Cerebellar nuclear complex (tissue), 1 donor: Measurements from ENCODE around the gene MIEF2.

Source experiments
- DNase-seq, 2 experiments: peaks; one replicate each; lab custom pipeline; 2025; lab: John Stamatoyannopoulos, UW

The MIEF2 gene

GRCh38 chr17:18256351-18256750, 4.1 kb upstream of the MIEF2 start:
- DNase-seq, result no peak

- DNase-seq, result no peak
Measured at GRCh38 chr17:18256776-18257175, 3.7 kb upstream of the MIEF2 start.

- DNase-seq, result no peak
Measured at GRCh38 chr17:18257268-18257981, 3.0 kb upstream of the MIEF2 start.

DNA sequence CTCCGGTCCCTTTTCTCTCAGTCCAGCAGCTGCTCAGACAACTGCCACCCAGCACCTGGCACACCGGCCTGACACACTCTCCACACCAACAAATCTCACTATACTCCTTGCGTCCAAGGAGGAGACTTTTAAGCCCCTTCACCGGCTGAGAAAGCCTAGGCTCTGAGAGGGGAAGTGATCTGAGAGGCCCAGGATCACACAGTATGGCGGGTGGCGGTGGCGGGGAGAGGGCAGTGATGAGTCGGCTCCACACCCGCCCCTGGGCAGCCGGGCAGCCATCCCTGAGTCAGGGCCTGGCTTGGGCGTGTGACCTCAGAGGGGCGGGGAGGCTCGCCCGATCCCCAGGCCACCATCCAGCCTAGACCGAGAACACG, 2.5 kb upstream of the MIEF2 start:
- no peak for DNase-seq

DNA sequence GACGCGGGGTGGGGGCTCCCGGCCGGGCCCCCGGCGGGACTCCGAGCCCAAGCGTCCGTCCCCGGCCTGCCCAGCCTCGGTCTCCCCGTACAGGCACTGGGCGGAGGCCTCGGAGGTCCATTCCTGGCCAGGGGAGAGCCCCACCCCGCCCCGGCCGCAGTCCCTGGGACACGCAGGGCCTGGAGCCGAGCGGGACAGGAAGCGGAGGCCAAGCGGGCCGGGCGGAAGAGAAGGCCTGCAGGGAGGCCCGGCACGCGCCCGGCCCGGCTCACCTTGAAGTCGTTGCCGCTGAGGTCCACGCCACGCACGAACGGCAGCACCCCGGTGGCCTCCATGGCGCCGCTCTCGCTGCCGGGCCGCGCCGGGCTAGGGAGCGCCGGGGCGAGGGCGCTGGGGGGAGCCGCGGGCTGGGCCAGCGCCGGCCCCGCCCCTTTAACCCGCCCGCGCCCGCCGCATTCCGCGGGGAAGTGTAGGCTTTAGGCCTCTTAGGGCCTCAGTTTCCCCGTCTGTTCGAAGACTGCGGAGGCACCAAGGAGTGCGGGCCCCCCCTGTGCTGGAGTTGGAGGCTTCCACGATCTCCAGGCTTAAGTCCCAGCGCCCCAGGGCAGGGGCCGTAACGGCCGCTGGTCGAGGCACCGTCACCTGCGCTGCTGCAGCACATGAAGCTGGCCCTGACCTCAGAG, 2.0 kb upstream of the MIEF2 start, which contains the start of gene FLII:
Gene FLII (minus strand): TSS at position 383 of the 683 bp plus-strand sequence. CDS start 48 bp downstream, at position 335.
- DNase-seq, result no peak

DNA sequence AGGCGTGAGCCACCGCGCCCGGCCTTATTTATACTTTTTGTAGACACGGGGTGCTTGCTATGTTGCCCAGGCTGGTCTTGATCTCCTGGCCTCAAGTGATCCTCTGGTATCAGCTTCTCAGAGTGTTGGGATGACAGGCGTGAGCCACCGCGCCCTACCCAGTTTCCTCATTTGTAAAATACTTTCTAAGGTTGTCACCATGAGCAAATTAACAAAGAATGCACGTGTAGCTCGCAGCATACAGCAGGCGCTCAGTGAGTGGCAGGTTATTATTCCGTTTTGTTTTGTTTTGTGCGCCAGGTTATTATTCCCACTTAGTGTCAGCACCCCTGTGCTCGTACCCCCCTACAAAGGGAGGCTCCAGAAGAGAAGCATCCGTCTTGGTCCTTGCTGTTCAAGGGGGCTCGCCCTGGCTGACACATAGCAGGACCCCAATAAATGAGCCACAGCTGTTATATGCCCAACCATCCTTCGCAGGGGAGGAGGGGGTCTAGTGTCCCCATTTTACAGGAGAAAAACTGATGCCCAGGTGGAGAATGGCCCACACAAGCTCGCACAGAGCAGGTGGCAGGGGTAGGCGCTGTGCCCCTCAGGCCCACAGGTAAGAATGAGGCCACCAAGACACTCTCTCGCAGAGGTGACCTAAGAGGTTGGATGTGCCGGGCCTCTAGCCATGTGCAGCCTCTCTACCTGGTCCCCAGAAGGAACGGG, 686 bp upstream of the MIEF2 start:
- DNase-seq, result no peak

DNA sequence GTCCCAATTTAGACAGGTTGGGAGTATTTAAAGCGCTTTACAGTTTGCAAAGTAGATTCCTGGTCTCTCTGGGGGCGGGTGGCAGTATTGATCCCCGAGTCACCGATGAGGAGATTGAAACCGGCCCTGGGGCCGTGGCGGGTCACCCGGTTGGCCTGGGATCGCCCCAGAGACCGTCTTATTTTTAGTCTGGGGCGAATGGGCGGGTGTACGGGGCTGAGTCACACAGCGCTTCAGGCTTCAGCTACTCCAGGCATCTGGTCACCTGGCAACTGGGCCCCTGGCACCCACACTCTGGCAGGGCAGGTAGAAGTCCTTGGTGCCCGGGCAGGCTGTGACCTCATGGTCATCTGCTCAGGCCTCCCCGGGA, 669 bp downstream of the MIEF2 start:
- DNase-seq, result no peak

GRCh38 chr17:18261659-18262058, 1.2 kb downstream of the MIEF2 start:
- DNase-seq, result no peak

DNA sequence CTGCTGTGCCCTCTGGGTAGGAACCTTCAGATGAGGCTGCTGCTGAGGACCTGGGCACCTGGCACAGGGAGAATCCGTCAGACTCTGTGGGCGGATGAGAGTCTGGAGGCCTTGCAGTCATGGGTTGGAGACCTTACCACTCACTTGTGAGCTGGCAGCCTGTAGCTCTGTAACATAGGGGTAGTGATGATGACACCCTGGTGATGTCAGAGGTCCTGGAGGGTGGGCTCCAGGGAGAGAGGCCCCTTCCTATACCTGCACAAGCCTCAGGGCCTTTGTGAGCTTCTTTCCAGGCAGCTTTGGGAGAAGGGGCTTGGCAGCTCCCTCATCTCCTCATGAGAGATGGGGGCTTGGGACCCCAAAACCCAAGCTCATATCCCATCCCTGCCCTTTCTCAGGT, 1.6 kb downstream of the MIEF2 start:
- no peak for DNase-seq

DNA sequence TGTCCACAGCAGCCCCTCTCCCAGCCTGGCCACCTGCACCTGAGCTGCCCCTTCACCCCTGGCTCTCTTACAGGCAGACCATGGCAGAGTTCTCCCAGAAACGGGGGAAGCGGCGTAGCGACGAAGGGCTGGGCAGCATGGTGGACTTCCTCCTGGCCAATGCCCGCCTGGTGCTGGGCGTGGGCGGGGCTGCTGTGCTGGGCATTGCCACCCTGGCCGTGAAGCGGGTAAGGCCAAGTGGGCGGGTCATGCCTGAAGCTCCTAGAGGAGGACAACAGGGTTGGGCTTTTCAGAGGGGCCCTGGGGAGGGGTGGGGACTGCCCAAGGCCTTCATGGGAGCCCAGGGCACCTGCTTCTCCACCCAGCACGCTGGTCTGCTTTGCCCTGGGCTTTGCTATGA, 2.2 kb downstream of the MIEF2 start:
- DNase-seq, result no peak

DNA sequence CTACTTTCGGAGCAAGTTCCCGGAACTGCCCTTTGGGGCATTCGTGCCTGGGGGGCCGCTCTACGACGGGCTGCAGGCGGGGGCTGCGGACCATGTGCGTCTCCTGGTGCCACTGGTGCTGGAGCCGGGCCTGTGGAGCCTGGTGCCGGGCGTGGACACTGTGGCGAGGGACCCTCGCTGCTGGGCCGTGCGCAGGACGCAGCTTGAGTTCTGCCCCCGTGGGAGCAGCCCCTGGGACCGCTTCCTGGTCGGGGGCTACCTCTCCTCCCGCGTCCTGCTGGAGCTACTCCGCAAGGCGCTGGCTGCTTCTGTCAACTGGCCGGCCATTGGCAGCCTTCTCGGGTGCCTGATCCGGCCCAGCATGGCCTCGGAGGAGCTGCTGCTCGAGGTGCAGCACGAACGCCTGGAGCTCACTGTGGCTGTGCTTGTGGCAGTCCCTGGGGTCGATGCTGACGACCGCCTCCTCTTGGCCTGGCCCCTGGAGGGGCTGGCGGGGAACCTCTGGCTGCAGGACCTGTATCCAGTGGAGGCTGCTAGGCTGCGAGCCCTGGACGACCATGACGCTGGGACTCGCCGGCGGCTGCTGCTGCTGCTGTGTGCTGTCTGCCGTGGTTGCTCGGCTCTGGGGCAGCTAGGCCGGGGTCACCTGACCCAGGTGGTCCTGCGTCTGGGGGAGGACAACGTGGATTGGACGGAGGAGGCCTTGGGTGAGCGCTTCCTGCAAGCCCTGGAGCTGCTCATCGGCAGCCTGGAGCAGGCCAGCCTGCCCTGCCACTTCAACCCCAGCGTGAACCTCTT, 3.6 kb downstream of the MIEF2 start:
- no peak for DNase-seq

- no peak for DNase-seq
Measured at GRCh38 chr17:18267366-18267765, 6.9 kb downstream of the MIEF2 start.

- no peak for DNase-seq
Measured at GRCh38 chr17:18267927-18268711, 7.7 kb downstream of the MIEF2 start.

DNA sequence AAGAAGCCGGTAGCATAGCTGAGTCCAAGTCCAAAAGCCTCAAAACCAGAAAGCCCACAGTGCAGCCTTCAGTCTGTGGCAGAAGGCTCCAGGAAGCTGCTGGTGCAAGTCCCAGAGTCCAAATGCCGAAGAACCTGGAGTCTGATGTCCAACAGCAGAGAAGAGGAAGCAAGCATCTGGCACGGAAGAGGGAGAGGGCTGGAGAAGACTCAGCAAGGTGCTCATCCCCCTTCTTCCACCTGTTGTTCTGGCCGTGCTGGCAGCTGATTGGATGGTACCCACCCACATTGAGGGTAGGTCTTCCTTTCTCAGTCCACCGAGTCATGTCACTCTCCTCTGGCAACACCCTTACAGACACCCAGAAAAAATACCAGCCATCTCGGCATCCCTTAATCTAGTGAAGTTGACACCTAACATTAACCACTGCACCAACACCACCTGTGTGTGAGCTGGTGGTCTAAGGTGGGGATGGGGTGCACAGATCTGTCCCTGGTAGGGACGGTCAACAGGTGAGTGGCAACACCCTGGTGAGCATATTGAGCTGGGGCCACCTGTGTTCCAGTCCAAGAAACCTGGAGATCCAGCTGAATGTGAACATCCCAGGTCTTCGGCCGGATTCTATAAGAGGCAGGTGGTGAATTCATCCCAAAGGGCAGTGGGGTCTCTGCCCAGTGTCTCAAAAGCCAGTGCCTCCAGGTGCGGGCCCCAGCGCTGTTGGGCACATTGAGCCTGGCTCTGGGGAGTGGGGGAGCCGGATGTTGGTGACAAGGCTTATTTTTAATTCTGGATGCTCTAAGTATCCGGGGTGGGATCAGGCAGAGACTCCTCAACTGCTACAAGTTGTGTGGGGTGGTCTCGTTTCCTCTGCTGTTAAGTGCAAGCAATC, 9.8 kb downstream of the MIEF2 start:
- DNase-seq, result no peak

DNA sequence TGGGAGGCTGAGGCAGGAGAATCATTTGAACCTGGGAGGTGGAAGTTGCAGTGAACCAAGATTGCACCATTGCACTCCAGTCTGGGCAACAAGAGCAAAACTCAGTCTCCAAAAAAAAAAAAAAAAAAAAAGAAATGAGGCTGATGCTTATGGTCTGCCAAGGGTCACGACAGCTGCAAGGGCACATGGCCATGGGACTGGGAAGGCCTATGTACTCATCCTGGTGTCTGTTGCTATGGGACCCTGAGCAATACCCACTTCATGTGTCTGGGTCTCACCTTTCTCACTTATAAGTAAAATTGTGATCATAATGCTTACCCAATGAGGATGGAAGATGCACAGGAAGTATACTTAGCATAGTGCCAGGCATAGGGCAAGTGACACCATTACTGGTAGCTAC, 16.6 kb downstream of the MIEF2 start:
- DNase-seq, result no peak

DNA sequence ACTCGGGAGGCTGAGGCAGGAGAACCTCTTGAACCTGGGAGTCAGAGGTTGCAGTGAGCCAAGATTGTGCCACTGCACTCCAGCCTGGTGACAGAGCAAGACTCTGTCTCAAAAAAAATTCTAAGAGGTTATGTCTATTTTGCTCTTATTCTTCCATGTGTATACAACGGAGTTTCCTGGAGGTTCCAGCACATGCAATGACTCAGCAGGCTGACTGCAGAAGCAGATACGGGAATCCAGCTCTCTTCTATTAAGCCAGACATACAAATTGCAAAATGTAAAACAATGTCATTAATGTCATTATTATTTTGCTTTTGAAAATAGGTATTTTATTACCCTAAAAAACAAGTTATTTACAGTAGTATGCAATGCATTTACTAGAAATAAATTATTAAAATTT, 18.4 kb downstream of the MIEF2 start:
- DNase-seq, result no peak

DNA sequence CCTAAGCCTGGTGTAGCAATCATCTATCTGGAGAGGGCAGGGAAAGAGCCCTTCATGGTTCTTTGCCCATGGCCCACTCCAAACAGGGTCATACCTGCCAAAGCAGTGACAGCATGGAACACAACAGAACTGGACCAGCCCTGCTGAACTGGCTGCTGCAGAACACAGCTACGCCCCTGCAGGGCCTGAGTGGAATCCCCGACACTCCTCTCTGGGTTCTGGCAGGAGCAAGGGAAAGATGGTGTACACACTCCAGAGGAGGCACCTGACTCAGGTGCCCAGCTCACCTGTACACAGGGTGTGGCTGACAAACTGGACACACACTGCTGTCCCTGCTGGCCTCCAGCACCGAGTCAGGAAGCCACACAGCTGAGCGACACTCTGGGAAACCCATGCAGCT, 19.8 kb downstream of the MIEF2 start:
- no peak for DNase-seq

DNA sequence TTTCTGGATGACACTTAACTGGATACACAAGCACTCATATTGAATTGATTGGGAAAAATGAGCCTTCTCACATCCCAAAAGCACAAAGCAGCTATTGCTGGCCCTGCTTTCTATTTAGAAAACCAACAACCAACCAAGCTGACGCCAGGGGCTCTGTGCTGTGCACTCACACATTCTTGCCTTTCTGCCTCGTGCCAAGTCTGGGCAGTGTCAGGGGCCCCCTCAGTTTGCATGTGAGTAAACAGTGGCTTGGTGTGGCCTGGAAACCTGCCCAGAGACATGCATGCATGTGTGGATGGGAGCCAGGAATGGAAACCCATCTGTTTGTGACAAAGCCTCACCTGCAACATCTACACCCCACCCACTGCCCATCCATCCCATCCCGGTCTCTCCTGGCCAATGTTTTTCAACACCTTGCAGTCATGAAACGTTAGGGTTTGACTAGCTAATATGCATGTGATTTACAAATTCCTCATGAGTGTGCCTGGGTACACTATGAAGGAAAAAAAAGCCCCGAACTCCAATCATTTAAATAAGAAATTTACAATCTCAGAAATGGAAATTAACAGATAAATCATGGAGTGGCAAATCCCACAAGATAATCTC, 20.4 kb downstream of the MIEF2 start:
- no peak for DNase-seq

DNA sequence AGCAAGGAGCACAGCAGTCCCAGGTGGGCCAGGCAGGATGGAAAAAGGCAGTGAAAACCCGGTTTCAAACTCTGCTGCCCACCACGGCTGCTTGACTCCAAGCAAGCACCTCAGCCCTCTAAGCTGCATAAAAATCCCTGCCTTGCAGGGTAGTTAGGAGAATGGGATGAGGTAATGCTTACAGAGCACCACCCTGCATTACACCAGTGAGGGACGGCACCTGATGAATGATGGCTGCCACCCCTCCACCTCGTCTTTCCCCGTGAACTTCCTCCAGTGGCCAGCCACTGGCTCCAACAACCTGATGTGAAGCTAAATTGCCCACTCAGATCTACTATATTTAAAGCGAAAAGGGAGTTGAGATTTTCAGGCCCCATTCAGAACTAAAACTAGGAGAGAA, 21.3 kb downstream of the MIEF2 start:
- DNase-seq, result no peak

DNA sequence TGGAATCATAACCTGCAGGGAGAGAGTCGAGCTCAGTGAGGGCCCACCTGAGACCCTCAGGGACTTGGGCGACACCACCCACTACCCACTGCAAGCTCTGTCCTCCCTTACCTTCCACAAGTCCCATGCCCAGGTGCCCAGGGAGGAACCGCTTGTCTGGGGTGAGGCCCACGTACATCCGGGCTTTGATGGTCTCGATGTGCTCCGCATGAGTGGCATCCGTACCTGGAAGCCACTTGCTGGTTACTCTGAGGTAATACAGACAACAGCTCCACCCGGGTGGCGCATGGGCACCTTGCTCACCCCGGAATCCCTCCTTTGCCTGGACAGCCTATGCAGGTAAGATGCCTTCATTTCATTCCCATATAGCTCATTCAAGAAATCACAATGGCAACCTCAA, 24.8 kb downstream of the MIEF2 start:
- DNase-seq, result no peak
